GM04504 (cell line): ENCODE data around the gene NSMCE1.
A peak's percentile ranks its signal among the peaks of the same experiment; 100 is the strongest.

Experiments
- DNase-seq: peaks from one replicate; pipeline ENCODE4 v3.0.0-alpha.2; 2012; ENCODE audit warnings: low read depth

NSMCE1 gene

DNA sequence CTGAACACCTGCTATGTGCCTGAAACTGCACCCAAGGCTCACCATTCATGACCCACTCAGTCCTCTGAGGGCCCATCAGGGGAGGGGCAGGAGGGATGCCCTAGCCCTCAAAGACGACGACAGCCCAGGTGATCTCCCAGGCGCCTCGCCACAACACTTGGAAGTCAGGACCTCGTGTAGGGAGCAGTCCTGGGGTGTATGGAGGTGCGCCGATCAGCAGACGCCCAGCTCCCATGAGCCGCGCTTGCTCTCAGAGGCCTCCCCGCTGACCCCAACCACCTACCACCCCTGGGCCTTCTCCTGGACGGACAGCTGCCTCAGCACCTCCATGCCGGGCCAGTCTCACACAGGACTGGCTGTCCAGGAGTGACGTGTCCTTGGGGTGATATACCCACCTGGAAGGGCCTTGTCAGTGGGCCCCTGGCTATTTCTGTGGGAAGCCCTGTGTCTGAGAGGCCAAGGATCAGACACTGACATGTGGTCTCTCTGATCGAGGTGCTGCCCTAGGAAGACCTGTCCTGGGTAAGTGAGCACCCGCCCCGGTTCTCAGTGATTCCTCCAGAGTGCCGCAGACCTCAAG is 38.6 kb downstream of the NSMCE1 start:
- no peak for DNase-seq

- no peak for DNase-seq
Measured at GRCh38 chr16:27228621-27229501, 39.7 kb downstream of the NSMCE1 start.

DNA sequence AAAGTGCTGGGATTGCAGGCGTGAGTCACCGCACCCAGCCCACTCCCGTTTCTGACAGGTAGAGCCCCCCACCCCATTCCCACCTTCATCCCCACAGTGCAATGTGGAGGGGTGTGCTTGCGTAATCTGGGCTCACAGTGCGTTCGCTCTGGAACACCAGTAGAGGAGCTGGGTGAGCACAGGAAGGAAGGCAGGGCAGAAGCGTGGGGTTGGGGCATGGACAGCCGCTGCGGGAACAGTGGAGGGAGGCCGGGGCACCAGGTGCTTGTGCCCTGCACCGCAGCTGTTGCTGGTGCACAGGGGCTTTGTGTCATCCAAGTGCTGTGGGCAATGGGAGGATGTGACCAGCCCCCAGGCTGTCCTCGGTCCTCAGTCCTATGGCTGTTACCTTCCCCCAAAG is 40.5 kb downstream of the NSMCE1 start:
- no peak for DNase-seq

- no peak for DNase-seq
Measured at GRCh38 chr16:27226976-27227705, 41.4 kb downstream of the NSMCE1 start.

- no peak for DNase-seq
Measured at GRCh38 chr16:27226476-27226875, 42.1 kb downstream of the NSMCE1 start.

- no peak for DNase-seq
Measured at GRCh38 chr16:27225536-27226360, 42.8 kb downstream of the NSMCE1 start.

- no peak for DNase-seq
Measured at GRCh38 chr16:27224741-27225300, 43.8 kb downstream of the NSMCE1 start.

- DNase-seq: no peak
Measured at GRCh38 chr16:27224271-27224737, 44.3 kb downstream of the NSMCE1 start.

DNA sequence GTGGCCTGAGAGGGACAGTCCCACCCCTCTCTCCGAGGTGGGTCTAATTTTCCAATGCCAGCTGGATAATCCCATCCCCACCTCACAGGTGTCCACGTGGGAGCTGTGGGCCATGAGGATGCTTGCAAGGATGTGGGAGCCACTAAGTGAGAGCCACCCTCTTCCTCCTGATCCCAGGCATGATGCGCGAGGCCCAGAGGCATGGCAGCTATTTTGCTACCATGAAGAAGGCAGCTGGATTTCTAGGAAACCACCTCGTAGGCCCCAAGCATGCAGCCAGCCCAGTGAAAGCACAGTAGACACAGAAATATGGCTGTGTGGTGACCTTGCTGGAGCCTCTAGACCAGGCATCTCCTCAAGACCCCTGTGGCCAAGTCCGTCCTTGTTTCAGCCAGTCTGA is 44.9 kb downstream of the NSMCE1 start:
- DNase-seq: no peak

DNA sequence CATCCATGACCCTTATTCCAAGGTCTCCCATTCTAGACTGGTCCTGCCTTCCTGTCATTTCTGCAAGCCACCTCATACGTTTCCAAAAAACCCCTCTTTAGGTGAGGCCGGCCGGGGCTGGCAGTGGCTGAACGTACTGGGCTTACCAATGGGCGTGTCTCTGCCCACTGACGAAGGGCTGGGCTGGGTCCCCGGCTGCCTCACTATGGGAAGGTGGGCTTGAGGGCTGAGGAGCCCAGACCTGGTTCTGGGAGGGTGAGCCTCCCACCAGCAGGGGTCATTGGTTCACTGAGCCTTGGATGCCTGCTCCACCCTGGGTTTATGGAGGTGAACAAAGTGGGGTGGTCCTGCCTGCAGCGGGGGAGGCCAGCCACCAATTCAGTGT is 45.4 kb downstream of the NSMCE1 start:
- no peak for DNase-seq

- DNase-seq: peak; percentile 92
Measured at GRCh38 chr16:27222249-27223225, 46.0 kb downstream of the NSMCE1 start.

DNA sequence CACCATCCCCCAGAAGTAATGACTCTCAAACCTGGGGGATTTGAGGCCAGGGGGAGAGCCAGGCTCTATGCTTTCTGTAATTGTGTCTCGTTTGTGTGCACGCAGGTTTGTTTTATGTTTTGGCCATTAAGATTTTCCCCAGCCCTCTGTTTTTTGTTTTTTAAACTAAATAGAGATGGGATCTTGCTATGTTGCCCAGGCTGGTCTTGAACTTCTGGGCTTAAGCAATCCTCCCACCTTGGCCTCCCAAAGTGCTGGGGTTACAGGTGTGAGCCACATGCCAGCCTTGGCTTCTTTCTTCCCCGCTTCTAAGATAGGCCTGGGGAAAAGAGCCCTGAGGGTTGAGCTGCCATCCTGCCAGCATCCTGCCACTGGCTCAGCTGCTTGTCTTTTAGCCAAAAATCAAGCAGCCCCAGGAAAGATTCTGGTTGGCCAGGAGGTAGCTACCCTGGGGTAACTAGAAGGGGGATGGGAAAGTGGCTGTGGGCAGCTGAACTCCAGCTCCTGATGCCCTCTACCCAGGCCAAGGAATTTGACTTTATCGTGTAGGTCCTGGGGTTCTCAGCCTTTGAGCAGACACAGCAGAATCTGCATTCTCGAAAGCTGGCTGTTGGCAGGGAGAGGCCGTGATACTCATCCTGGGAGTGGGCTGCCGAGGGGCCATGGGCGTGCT is 46.9 kb downstream of the NSMCE1 start:
- DNase-seq: no peak

DNA sequence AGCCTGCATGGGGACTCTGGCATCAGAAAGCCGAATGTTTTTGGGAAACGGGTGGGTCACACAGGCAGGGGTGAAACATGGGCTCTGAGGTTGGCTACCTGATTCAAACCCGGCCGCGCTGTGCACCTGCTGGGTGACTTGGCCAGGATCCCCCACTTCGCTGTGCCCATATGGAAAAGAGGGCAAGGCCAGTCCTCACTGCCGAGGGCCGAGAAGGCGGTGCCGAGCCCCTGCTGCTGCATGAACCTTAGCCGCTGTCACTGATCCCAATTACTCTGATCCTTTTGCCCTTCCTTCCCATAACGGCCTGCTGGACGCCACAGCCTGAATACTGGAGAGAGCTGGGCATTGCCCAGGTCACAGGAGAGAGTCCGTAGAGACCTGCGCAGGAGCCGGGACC is 47.6 kb downstream of the NSMCE1 start:
- no peak for DNase-seq

DNA sequence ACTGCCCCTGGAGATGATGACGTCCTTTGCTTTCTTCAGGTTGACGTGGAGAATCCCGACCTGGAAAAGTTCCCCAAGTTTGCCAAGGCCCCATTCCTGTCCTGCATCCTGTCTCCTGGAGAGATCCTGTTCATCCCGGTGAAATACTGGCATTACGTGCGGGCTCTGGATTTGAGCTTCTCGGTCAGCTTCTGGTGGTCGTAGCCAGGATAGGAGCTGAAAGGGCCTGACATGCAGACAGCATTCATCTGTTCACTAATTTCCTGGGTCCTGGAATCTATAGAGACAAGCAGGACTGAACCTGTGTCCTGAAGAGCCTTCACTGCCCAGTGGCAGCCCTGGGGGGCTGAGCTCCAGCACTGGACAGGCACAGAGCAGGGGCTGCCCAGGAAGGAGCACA is 48.0 kb downstream of the NSMCE1 start:
- DNase-seq: no peak

- DNase-seq: no peak
Measured at GRCh38 chr16:27220120-27220519, 48.5 kb downstream of the NSMCE1 start.

- no peak for DNase-seq
Measured at GRCh38 chr16:27219161-27219560, 49.4 kb downstream of the NSMCE1 start.

DNA sequence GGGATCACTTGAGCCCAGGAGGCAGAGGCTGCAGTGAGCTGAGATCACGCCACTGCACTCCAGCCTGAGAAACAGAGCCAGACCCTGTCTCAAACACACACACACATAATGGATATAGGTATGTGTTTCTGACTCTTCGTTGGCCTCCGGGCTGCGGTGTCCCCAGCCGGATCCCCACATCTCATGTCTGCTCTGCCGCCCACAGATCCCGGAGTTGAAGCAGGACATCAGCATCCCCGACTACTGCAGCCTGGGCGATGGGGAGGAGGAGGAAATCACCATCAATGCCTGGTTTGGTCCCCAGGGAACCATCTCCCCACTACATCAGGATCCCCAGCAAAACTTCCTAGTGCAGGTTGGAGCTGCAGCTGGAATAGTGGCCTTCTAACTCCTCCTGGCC is 49.8 kb downstream of the NSMCE1 start:
- no peak for DNase-seq

DNA sequence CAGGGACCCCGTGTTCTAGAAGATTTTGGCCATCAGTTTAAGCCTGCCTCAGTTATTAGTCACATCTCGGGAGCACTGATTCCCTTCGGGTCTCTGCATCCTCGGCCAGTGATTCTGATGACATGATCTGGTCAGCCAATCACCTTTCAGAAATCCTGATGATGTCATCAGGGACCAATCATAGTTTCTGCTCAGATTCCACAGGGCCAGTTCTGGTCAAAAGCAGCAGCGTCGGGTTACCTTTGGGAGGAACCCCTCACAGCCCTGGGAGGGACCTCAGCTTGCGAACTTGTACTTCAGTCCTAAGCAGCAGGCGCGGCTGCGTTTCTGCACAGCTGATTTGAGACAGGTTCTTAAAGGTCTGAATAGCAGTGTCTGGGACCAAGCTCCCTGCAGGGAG is 51.3 kb downstream of the NSMCE1 start:
- DNase-seq: no peak

- DNase-seq: no peak
Measured at GRCh38 chr16:27216297-27216885, 52.2 kb downstream of the NSMCE1 start.

DNA sequence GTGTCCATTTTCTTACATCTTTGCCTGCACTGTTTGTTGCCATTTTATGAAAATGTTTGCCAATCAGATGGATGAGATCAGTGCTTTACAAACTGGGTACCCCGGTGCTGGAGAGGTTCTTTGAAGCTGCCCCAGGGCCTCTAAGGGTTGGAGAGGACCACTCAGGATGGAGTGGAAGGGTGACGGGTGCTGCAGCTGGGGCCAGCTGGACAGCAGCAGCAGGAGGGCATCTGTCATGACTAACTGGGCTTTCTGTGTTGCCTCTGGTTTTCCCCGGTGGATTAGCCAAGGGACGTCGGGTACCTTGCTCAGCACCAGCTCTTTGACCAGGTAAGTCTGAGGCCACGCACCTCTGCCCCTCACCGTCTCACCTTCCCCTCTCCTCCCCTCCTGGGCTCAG is 52.9 kb downstream of the NSMCE1 start:
- no peak for DNase-seq
